ENCODE results near the gene UBE2Q2. TPM values are rescaled to one million over a fixed set of nuclear protein-coding genes. Genes with fewer than 3 reads are reported as not detected.
"Not testable (repeated sequence)": the region's sequence is repeated elsewhere in the genome, so short reads cannot be mapped to it uniquely, and the experiment has no call there.

The UBE2Q2 gene
- total and polyA plus RNA-seq, 4 donors: 15.5 to 35.9 (median 21.1) TPM

- 53 to 68% methylated on average over 4 of the region's 4 CpGs for WGBS, 2 donors
- no peak overlapping the region for H3K27ac ChIP-seq (ENCODE audit: low read depth in 1 of 2, low read length in 1 of 2)
- ATAC-seq (ENCODE audit: insufficient read depth, low FRiP score): no peak
- no peak overlapping the region for H3K9ac ChIP-seq (ENCODE audit: insufficient read depth in 1 of 2, low read length in 2 of 2)
- no peak for TF ChIP-seq CTCF (IDR thresholded peaks at IDR 0.05; ENCODE audit: control extremely low read depth, extremely low read depth)
- H3K4me1 ChIP-seq (ENCODE audit: control insufficient read depth in 5 of 5, insufficient read depth in 5 of 5, low read length in 5 of 5): peaks cover 0 to 8% (median 0%) of the 10 kb centered on the region in 5 donors
- DNase-seq: no peak
- no peaks in the 10 kb centered on the region for H3K27me3 ChIP-seq (ENCODE audit: control insufficient read depth in 3 of 3, insufficient read depth in 3 of 3, low read length in 2 of 3)
- no peaks in the 10 kb centered on the region for H3K9me3 ChIP-seq (ENCODE audit: control insufficient read depth in 4 of 4, insufficient read depth in 3 of 4, low read length in 3 of 4)
- H3K4me3 ChIP-seq: no peak overlapping the region
- H3K36me3 ChIP-seq (ENCODE audit: control insufficient read depth in 4 of 4, insufficient read depth in 4 of 4, low read length in 4 of 4): peaks cover 0 to 8% (median 4%) of the 10 kb centered on the region in 4 donors
Observed at GRCh38 chr15:75867449-75867848, 24.2 kb downstream of the UBE2Q2 start.

- no peak for ATAC-seq (ENCODE audit: insufficient read depth, low FRiP score)
- Histone ChIP-seq H3K9ac (ENCODE audit: insufficient read depth in 1 of 2, low read length in 2 of 2) (no peak overlapping the region), H3K27ac (ENCODE audit: low read depth in 1 of 2, low read length in 1 of 2) (no peak overlapping the region), H3K9me3 (ENCODE audit: control insufficient read depth in 4 of 4, insufficient read depth in 3 of 4, low read length in 3 of 4) (no peaks in the 10 kb centered on the region), H3K4me1 (ENCODE audit: control insufficient read depth in 5 of 5, insufficient read depth in 5 of 5, low read length in 5 of 5) (peaks cover 0 to 8% (median 0%) of the 10 kb centered on the region in 5 donors), H3K27me3 (ENCODE audit: control insufficient read depth in 3 of 3, insufficient read depth in 3 of 3, low read length in 2 of 3) (no peaks in the 10 kb centered on the region), H3K4me3 (no peak overlapping the region), H3K36me3 (ENCODE audit: control insufficient read depth in 4 of 4, insufficient read depth in 4 of 4, low read length in 4 of 4) (peaks cover 0 to 5% (median 4%) of the 10 kb centered on the region in 4 donors)
- WGBS, 2 donors: 96 to 100% methylated on average over 3 of the region's 3 CpGs
- no peak for DNase-seq
- TF ChIP-seq CTCF (IDR thresholded peaks at IDR 0.05; ENCODE audit: control extremely low read depth, extremely low read depth): no peak
Observed at GRCh38 chr15:75868019-75868418, 24.8 kb downstream of the UBE2Q2 start.

- H3K27me3 ChIP-seq (ENCODE audit: control insufficient read depth in 3 of 3, insufficient read depth in 3 of 3, low read length in 2 of 3): no peaks in the 10 kb centered on the region
Observed at GRCh38 chr15:75869446-75869845, 26.2 kb downstream of the UBE2Q2 start.

GRCh38 chr15:75871589-75871988 lies 28.3 kb downstream of the UBE2Q2 start:
- not testable (repeated sequence) for H3K27me3 ChIP-seq (ENCODE audit: control insufficient read depth in 3 of 3, insufficient read depth in 3 of 3, low read length in 2 of 3); DNase-seq; H3K9ac ChIP-seq (ENCODE audit: insufficient read depth in 1 of 2, low read length in 2 of 2); H3K9me3 ChIP-seq (ENCODE audit: control insufficient read depth in 4 of 4, insufficient read depth in 3 of 4, low read length in 3 of 4); H3K27ac ChIP-seq (ENCODE audit: low read depth in 1 of 2, low read length in 1 of 2); H3K4me1 ChIP-seq (ENCODE audit: control insufficient read depth in 5 of 5, insufficient read depth in 5 of 5, low read length in 5 of 5); H3K4me3 ChIP-seq; ATAC-seq (ENCODE audit: insufficient read depth, low FRiP score)
- H3K36me3 ChIP-seq (ENCODE audit: control insufficient read depth in 4 of 4, insufficient read depth in 4 of 4, low read length in 4 of 4): peaks cover 8 to 22% (median 14%) of the 10 kb centered on the region in 4 donors
- 82 to 92% methylated on average over 1 of the region's 1 CpG for WGBS, 2 donors

More at GRCh38 chr15:75869446-75869845, 26.2 kb downstream of the UBE2Q2 start:
- H3K4me3 ChIP-seq: no peak overlapping the region
- H3K36me3 ChIP-seq (ENCODE audit: control insufficient read depth in 4 of 4, insufficient read depth in 4 of 4, low read length in 4 of 4): peaks cover 6 to 13% (median 10%) of the 10 kb centered on the region in 4 donors
- no peak for TF ChIP-seq CTCF (IDR thresholded peaks at IDR 0.05; ENCODE audit: control extremely low read depth, extremely low read depth)
- H3K4me1 ChIP-seq (ENCODE audit: control insufficient read depth in 5 of 5, insufficient read depth in 5 of 5, low read length in 5 of 5): peaks cover 0 to 3% (median 0%) of the 10 kb centered on the region in 5 donors
- no peaks in the 10 kb centered on the region for H3K9me3 ChIP-seq (ENCODE audit: control insufficient read depth in 4 of 4, insufficient read depth in 3 of 4, low read length in 3 of 4)
- H3K9ac ChIP-seq (ENCODE audit: insufficient read depth in 1 of 2, low read length in 2 of 2): no peak overlapping the region
- no peak overlapping the region for H3K27ac ChIP-seq (ENCODE audit: low read depth in 1 of 2, low read length in 1 of 2)
- DNase-seq: no peak
- no peak for ATAC-seq (ENCODE audit: insufficient read depth, low FRiP score)

All from lung (tissue), 12 donors.